SIG-M5 (cell line): ENCODE measurements around the gene NRP2.

Experiments used
- DNase-seq: peaks from one replicate; lab custom pipeline; 2025; lab: John Stamatoyannopoulos, UW

Gene NRP2

DNA sequence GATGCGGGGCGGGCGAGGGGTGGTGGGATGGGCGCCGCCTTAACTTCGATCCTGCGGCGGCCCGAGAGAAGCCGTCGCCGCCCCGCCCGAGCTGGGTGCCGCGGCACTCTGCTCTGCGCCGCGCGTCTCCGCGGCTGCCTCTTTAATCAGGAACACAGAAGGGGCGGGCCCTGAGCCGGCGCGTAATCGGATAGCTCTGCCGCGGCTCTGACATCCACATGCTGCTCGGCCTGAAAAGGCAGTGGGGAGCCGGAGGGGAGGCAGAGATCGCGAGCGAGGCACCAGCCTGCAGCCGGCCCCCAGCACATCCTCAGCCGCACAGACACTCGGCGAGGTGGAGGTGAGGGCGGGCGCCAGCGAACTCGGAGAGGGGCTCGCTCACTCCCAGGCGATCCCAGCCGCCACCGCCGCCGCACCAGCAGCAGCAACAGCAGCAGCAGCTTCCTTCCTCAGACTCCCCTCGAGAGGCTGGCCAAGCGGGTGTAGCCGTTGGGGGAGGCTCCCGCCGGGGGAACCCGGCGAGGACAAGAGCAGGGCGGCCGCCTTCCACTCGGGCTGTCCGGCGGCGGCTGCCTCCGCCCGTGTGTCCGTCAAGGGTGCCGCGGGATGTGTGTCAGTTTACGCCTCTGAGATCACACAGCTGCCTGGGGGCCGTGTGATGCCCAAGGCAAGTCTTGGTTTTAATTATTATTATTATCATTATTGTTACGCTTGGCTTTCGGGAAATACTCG, at the start of gene NRP2:
Gene NRP2 (plus strand): TSS at position 263 of the 732 bp plus-strand sequence. CDS start 790 bp downstream, outside the sequence.
- no peak for DNase-seq

DNA sequence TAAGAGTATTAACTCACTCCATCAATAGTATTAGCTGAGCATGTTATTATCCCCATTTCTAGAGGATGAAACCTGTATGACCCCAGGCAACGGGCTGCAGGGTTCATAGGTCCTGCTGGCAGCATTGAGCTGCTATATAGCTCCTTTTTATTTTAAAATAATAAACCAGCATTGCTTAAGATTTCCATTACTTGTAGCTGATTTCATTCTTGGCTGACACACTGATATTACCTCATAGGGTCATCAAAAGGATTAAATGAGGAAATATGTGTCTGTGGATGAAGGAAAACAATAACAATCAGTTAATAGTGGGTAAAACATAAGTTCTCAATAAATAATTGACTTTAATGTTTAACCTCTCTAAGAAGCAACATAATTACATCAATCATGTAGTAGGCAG, 48.3 kb upstream of the NRP2 start:
- no peak for DNase-seq

DNA sequence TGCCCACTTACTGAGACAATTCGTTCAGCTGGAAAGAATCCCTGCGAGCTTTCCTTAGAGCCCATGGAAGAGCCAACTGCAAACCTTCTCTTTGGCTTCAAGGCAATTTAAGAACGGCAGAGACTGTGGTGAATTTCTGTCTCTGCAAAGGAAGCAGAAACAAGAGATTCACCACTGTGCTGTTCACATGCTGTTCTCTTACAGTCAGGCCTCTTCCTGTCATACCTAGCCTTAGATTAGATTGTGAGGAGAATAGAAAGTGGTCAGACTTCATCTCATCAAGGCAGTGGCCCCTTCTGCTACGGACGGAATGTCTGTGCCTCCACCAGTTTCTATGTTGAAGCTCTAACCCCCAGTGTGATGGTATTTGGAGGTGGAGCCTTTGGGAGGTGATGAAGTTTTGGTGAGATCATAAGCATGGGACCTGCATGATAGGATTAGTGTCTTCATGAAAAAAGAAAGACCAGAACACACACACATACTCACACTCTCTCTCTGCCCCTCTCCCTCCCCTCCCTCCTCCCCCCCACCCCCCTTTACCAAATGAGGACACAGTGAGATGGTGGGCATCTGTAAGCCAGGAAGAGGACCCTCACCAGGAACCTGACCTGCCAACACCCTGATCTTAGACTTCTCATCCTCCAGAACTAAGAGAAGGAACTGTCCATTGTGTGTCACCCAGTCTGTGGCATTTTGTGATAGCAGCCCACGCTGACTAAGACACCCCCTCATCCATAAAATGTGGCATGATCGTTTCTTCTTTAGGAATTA, 45.6 kb upstream of the NRP2 start:
- no peak for DNase-seq

DNA sequence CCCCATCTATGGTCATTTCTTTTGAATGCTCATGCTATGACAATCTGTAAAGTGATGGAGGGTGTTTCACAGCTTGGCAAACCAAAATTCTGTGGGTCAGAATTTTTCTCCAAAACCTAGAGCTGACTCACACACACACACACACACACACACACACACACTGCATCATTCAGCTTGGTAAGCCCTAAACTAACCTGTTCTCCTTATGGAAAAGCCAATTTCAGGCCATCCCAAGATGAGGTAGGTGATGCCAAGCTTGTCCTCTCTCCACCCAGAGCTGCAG, 45.0 kb upstream of the NRP2 start:
- DNase-seq, result no peak

- DNase-seq, result no peak
Observed at GRCh38 chr2:205637779-205638503, 44.4 kb upstream of the NRP2 start.

GRCh38 chr2:205640716-205641115, 41.6 kb upstream of the NRP2 start:
- no peak for DNase-seq

DNA sequence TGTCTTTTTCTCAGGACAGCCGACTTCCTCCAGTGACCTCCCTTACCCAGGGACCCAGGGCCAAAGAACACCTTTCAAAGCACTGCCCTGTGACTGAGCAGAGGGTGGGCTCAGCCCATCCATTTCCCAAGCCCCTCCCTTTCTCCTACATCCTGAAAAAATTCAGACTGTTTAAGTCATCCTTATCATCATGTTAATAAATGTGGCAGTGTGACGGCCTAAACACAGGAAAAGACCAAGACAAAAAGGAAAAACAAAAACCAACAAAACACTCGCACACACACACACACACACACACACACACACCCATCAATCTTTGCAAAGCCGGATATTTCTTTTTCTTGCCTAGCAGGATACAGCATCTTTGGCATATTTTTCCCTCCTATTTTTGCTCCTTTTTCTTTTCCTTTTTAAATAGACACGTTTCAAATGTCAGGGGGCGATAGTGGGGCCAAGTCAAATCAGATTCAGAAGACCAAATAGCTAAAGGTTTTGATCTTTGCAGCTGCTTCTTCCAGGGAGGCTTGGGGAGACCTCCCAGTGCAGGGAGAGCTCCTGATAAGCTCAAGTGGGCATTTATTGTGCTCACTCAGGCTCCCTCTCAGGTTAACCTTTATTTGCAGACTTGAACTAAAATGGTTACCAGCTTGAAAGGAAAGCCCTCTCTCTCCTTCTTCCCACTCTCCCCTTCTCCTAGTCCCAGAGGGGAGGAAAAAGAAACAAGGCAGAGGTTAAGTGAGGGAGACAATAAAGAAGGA, 39.5 kb upstream of the NRP2 start:
- DNase-seq, result no peak

- DNase-seq, result no peak
Observed at GRCh38 chr2:205643391-205643885, 38.9 kb upstream of the NRP2 start.

DNA sequence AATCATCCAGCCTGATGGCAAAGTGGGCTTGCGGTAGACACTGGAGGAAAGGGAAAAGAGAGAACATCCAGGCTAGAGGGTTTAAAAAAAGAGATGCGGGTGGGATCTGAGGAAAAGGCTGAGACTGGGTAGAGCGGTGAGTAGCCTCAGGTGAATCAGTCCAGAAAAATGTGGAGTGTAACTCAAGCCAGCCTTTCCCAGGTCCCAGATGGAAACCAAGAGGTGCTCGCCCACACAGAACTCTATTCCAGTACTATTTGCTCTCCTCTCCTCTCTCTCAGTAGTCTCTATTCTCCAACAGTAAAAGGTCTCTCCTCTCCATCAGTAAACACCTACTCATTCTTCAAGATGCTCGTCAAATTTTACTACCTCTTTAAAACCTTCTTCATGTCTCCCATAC, 38.3 kb upstream of the NRP2 start:
- no peak for DNase-seq

DNA sequence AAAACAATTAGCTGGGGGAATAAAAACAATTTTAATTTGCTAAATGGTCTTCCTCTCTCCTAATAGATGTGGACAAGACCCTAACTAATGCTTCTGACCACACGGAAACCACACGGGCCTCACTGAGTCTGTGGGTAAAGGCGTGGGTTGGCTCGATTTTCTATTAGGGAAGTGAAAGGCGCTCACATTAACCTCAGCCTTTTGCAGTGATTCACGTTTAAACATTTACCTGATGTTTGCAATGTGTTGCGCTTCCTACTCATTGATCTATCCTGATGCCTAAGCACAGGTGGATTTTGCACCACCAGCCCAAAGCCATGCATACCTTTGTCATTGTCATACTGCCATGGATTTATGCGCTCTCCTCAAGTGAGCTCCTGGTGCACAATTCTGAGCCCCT, 35.6 kb upstream of the NRP2 start:
- no peak for DNase-seq

GRCh38 chr2:205650450-205650849, 31.9 kb upstream of the NRP2 start:
- DNase-seq, result no peak

DNA sequence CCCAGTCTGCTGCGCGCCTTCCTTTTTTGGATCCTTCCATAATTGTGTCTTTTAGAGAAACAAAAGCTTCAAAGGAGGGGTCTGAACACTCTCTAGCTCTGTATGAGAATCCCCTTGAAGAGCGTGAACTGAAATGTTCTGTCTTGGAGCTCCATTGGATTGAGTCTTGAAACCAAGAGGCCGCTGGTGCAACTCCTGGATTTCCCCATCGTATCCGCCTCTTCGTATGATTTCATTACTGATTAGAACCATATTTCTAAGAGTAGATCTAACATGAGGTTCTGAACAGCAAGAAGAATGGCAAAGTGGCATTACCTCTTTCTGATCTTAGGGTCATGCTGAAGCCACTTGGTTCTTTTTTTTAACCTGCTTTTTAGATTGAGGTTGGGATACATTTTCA, 31.4 kb upstream of the NRP2 start:
- no peak for DNase-seq

DNA sequence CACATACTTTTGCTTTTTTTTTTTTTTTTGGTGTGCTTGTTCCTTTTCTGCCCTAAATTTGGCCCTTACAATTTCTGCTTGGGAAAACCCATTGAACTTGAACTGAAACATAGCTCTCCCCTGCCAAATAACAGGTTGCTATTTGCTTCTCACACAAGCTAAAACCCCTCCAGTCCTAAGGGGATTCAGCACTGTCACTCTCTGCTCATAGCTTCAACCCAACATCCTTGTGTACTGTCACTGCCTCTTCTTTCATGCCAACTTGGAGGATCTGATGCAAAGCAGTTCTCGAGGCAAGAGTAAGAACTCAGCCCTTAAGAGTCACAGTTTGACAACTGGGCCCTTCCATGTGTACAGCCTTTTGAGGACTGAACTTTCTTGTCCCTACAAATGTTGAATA, 30.6 kb upstream of the NRP2 start:
- DNase-seq, result no peak

DNA sequence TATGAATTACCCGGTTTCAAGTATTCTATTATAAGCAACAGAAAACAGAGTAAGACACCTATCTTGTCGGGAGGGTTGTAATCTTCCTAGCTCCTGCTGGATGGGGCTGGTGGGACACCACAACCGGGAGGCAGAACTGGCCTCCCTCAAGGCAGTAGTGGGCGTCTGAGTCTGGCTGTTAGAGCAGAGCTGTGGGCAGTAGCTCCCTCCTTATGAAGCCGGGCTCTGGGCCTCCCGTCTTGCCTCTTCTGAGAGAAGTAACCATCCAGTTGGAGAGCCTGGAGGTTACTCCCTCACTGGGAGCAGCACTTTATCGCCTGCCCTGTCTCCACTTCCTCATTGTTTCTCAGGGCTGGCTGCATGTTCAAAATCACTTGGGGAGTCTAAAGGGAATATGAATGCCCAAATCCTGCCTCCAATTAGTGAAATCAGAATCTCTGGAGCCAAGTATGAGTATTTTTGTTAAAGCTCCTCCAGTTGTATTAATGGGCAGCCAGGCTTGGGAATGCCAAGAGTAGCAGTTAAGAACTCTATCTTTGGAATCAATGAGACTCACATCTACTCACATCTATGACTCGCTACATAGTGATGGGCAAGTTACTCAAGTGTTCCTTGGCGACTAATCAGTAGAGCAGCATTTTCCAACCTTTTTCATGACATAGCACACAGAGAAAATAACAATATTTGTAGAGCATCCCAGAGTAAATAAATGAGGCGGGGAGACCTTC, 27.3 kb upstream of the NRP2 start:
- DNase-seq, result no peak

DNA sequence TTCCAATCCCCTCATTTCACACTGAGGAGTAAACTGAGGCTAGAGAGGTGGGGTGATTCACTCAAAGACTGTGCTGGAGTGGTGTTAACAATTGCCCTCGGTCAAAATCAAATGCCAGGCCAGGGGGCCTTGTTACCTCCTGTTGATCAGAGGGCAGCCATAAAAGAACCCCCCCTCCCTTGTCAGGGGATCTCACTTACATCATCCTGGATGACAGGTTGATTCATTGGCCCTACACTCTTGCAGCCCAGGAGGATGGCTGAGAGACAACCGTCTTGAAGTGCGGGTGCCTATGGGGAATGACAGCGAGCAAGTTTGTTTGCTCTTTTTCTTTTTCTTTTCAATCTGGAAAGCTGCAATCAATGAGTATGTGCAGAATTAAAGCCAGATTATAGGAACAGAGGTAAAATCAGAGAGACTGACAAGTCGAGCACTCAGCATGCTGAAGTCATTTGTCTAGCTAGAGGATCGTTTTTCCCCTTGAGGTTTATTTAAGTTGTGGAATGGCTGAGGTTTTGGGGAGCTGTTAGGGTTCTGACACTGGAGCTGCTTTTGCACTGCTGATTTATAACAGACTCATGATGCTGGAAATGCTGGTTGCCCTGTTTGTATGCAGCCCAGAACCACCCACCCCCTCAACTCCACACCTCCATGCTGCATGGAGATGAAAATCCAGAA, 26.4 kb upstream of the NRP2 start:
- DNase-seq, result no peak

DNA sequence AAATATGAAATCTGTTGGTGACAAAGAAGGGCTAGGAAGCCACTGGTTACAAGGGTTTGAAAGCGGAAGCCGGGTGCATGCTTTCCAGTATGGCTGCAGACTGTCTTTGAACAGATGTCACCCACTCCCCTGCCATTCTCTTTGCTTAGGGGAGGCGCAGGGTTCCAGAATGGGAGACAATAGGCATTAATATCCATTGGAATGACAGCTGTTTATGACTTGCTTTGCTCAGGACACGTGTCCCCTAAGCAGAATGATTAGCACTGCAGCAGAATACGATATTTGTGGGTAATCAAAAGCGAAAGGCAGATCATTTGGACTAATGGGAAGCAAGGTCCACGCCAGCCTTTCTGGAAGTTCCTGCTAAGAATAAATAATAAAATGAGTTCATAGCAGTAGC, 25.8 kb upstream of the NRP2 start:
- no peak for DNase-seq

DNA sequence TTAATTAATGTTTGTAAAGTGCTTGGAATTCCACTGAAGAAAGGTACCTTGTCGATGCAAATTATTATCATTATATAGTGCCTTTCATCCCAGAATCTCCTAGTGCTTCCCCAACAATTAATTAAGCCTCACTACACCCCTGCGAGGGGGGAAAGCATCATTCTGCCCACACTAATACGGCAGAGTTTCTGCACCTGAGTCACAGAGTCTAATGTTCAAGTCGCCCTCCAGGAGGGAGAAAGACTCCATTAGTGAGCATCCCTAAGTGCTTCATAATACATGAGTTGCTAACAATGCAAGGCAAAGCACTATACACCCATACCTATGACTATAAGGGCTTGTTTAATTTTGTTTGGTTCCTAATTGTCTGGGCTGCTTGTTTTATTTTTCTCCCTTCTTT, 25.4 kb upstream of the NRP2 start:
- no peak for DNase-seq

DNA sequence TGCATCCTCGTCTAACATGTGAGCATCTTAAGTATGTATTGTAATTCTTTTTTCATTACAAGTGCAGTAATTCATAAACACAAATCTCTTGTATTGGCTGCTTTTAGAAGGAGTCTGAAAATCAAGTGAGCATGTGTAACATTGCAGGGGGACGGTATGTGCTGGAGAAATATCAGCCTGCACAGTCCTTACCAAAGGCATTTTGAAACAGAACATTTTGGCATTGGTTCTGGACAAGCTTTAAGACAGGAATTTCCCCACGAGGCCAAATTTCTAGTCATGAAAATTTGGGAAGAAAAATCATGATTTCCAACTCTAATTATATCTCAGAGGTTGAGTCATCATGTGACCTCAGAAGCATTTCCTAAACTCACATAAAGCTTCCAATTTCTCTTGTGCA, 24.7 kb upstream of the NRP2 start:
- no peak for DNase-seq

GRCh38 chr2:205658068-205658467, 24.2 kb upstream of the NRP2 start:
- DNase-seq, result no peak

DNA sequence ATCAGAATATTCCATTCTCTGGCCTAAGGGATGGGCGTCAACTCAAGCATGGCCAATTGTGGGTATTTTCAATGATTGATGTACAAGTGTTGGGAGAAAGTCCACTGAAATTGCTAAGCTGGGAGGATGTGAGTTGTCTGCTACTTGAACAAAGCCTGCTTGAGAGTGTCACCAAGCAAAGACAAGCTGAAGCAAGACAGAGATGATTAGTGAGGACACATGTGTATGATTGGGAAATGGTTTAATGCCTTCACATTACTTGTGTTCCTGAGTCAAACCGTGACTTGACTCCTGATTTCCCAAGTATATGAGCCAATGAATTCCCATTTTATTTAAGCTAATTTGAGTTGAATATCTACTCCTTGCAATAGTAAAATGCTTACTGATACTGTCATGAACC, 23.7 kb upstream of the NRP2 start:
- DNase-seq, result no peak

- no peak for DNase-seq
Observed at GRCh38 chr2:205659922-205660321, 22.4 kb upstream of the NRP2 start.
